ENCODE results near the gene CAPN7.
A peak's percentile ranks its signal among the peaks of the same experiment; 100 is the strongest.

The CAPN7 gene

GRCh38 chr3:15256861-15257341 is 50.9 kb downstream of the CAPN7 start:
- TF ChIP-seq GABPA (IDR thresholded peaks at IDR 0.05; ENCODE audit: low read depth) (no peak), SPI1 (IDR thresholded peaks at IDR 0.05; ENCODE audit: borderline replicate concordance, low read depth) (no peak), POLR2AphosphoS5 (IDR thresholded peaks at IDR 0.05; ENCODE audit: low read depth) (no peak)
- TF ChIP-seq, protein P1, sequence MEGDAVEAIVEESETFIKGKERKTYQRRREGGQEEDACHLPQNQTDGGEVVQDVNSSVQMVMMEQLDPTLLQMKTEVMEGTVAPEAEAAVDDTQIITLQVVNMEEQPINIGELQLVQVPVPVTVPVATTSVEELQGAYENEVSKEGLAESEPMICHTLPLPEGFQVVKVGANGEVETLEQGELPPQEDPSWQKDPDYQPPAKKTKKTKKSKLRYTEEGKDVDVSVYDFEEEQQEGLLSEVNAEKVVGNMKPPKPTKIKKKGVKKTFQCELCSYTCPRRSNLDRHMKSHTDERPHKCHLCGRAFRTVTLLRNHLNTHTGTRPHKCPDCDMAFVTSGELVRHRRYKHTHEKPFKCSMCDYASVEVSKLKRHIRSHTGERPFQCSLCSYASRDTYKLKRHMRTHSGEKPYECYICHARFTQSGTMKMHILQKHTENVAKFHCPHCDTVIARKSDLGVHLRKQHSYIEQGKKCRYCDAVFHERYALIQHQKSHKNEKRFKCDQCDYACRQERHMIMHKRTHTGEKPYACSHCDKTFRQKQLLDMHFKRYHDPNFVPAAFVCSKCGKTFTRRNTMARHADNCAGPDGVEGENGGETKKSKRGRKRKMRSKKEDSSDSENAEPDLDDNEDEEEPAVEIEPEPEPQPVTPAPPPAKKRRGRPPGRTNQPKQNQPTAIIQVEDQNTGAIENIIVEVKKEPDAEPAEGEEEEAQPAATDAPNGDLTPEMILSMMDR (IDR thresholded peaks at IDR 0.05; ENCODE audit: insufficient read depth, low read length) = no peak
- TF ChIP-seq, protein P2, sequence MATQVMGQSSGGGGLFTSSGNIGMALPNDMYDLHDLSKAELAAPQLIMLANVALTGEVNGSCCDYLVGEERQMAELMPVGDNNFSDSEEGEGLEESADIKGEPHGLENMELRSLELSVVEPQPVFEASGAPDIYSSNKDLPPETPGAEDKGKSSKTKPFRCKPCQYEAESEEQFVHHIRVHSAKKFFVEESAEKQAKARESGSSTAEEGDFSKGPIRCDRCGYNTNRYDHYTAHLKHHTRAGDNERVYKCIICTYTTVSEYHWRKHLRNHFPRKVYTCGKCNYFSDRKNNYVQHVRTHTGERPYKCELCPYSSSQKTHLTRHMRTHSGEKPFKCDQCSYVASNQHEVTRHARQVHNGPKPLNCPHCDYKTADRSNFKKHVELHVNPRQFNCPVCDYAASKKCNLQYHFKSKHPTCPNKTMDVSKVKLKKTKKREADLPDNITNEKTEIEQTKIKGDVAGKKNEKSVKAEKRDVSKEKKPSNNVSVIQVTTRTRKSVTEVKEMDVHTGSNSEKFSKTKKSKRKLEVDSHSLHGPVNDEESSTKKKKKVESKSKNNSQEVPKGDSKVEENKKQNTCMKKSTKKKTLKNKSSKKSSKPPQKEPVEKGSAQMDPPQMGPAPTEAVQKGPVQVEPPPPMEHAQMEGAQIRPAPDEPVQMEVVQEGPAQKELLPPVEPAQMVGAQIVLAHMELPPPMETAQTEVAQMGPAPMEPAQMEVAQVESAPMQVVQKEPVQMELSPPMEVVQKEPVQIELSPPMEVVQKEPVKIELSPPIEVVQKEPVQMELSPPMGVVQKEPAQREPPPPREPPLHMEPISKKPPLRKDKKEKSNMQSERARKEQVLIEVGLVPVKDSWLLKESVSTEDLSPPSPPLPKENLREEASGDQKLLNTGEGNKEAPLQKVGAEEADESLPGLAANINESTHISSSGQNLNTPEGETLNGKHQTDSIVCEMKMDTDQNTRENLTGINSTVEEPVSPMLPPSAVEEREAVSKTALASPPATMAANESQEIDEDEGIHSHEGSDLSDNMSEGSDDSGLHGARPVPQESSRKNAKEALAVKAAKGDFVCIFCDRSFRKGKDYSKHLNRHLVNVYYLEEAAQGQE (IDR thresholded peaks at IDR 0.05; ENCODE audit: insufficient replicate concordance, low read depth) = no peak
- no peaks in the 10 kb centered on the region for H3K27me3 ChIP-seq (ENCODE audit: insufficient read depth, poor library complexity, severe bottlenecking)

GRCh38 chr3:15258720-15259119 is 52.7 kb downstream of the CAPN7 start:
- TF ChIP-seq, protein P1 (IDR thresholded peaks at IDR 0.05; ENCODE audit: insufficient read depth, low read length) = no peak
- TF ChIP-seq, protein P2 (IDR thresholded peaks at IDR 0.05; ENCODE audit: insufficient replicate concordance, low read depth) = no peak
- TF ChIP-seq SPI1 (IDR thresholded peaks at IDR 0.05; ENCODE audit: borderline replicate concordance, low read depth) (no peak), POLR2AphosphoS5 (IDR thresholded peaks at IDR 0.05; ENCODE audit: low read depth) (0 out of 2 replicates have a peak, but pooled peaks have one; percentile 27)
- Histone ChIP-seq H3K27me3 (ENCODE audit: insufficient read depth, poor library complexity, severe bottlenecking) (no peaks in the 10 kb centered on the region), H3K27ac (replicated peaks) (no peak overlapping the region), H3K4me3 (replicated peaks; ENCODE audit: insufficient read depth, low read length) (no peak overlapping the region)
- DNase-seq (ENCODE audit: low read depth in 1 of 2, low spot score in 1 of 2) = no peak

More at GRCh38 chr3:15256861-15257341, 50.9 kb downstream of the CAPN7 start:
- no peak overlapping the region for H3K4me3 ChIP-seq (replicated peaks; ENCODE audit: insufficient read depth, low read length)
- no peak overlapping the region for H3K27ac ChIP-seq (replicated peaks)
- no peak for DNase-seq (ENCODE audit: low read depth in 1 of 2, low spot score in 1 of 2)

- no peaks in the 10 kb centered on the region for H3K27me3 ChIP-seq (ENCODE audit: insufficient read depth, poor library complexity, severe bottlenecking)
- no peak overlapping the region for H3K4me3 ChIP-seq (replicated peaks; ENCODE audit: insufficient read depth, low read length)
- H3K27ac ChIP-seq (replicated peaks) = no peak overlapping the region
- DNase-seq (ENCODE audit: low read depth in 1 of 2, low spot score in 1 of 2) = no peak
- TF ChIP-seq SPI1 (IDR thresholded peaks at IDR 0.05; ENCODE audit: borderline replicate concordance, low read depth) = no peak
- TF ChIP-seq, protein P2 (IDR thresholded peaks at IDR 0.05; ENCODE audit: insufficient replicate concordance, low read depth) = no peak
- TF ChIP-seq, protein P1 (IDR thresholded peaks at IDR 0.05; ENCODE audit: insufficient read depth, low read length) = no peak
- TF ChIP-seq POLR2AphosphoS5 (IDR thresholded peaks at IDR 0.05; ENCODE audit: low read depth) = no peak; the same call in 1 of the 2 replicates
- TF ChIP-seq GABPA (IDR thresholded peaks at IDR 0.05; ENCODE audit: low read depth) = no peak
Observed at GRCh38 chr3:15260531-15260930, 54.5 kb downstream of the CAPN7 start.
